IPS-20b (cell line): ENCODE data around the gene CPT1B.
A peak's percentile ranks its signal among the peaks of the same experiment; 100 is the strongest.

ENCODE experiments used
- H3K27ac ChIP-seq: one replicate; pipeline ENCODE4 v1.5.1; 2013; ENCODE audit warnings: low read length
- H3K27me3 ChIP-seq: 2 replicates; pipeline ENCODE4 v1.6.1; 2013; ENCODE audit warnings: mild to moderate bottlenecking, low read length, inconsistent platforms; ENCODE audit not compliant: insufficient read depth
- H3K36me3 ChIP-seq: 2 replicates; pipeline ENCODE4 v1.6.1; 2013; ENCODE audit warnings: low read depth, mild to moderate bottlenecking, inconsistent platforms, low read length, moderate library complexity; ENCODE audit not compliant: insufficient read depth
- H3K4me1 ChIP-seq: 2 replicates; pipeline ENCODE4 v1.6.1; 2013; ENCODE audit warnings: mild to moderate bottlenecking, control low read depth, inconsistent platforms, low read length, moderate library complexity; ENCODE audit not compliant: insufficient read depth
- H3K4me3 ChIP-seq: 2 replicates; pipeline ENCODE4 v1.5.1; 2013; ENCODE audit warnings: mild to moderate bottlenecking, low read length, inconsistent platforms
- H3K9ac ChIP-seq: 2 replicates; pipeline ENCODE4 v1.6.1; 2013; ENCODE audit warnings: low read depth, mild to moderate bottlenecking, inconsistent platforms, low read length, moderate library complexity
- H3K9me3 ChIP-seq: 2 replicates; pipeline ENCODE4 v1.6.1; 2013; ENCODE audit warnings: mild to moderate bottlenecking, low read depth, low read length, inconsistent platforms; ENCODE audit not compliant: insufficient read depth

Gene CPT1B

GRCh38 chr22:50600538-50600937, 22.3 kb upstream of the CPT1B start, which contains the start of gene MAPK8IP2:
TSS of gene MAPK8IP2 (plus strand) at chr22:50600793. CDS start at chr22:50600819, 26 bp downstream.
- H3K9ac ChIP-seq = no peak within 1 kb of the TSS
- no peaks in the 10 kb centered on the region for H3K4me1 ChIP-seq
- peaks cover 87% of the 10 kb centered on the region for H3K27me3 ChIP-seq
- H3K36me3 ChIP-seq = no peaks in the 10 kb centered on the region
- H3K4me3 ChIP-seq = peak within 1 kb of the TSS; percentile 58; the same call in 1 of the 2 replicates
- no peaks in the 10 kb centered on the region for H3K9me3 ChIP-seq
- no peak within 1 kb of the TSS for H3K27ac ChIP-seq

GRCh38 chr22:50599816-50600455, 21.7 kb upstream of the CPT1B start:
- no peaks in the 10 kb centered on the region for H3K4me1 ChIP-seq
- no peak overlapping the region for H3K27ac ChIP-seq
- no peaks in the 10 kb centered on the region for H3K9me3 ChIP-seq
- no peaks in the 10 kb centered on the region for H3K36me3 ChIP-seq
- H3K27me3 ChIP-seq = peaks cover 80% of the 10 kb centered on the region
- no peak overlapping the region; the same call in 1 of the 2 replicates for H3K4me3 ChIP-seq
- no peak overlapping the region for H3K9ac ChIP-seq

- Histone ChIP-seq H3K9ac (no peak overlapping the region), H3K9me3 (no peaks in the 10 kb centered on the region), H3K27me3 (peaks cover 52% of the 10 kb centered on the region)
These were observed 18.9 kb upstream of the CPT1B start for GRCh38 chr22:50597097-50597496.

GRCh38 chr22:50595189-50595588, 17.0 kb upstream of the CPT1B start:
- H3K27ac ChIP-seq = no peak overlapping the region
- H3K9ac ChIP-seq = no peak overlapping the region
- no peaks in the 10 kb centered on the region for H3K9me3 ChIP-seq
- H3K4me3 ChIP-seq = no peak overlapping the region
- H3K27me3 ChIP-seq = peaks cover 39% of the 10 kb centered on the region
- H3K4me1 ChIP-seq = no peaks in the 10 kb centered on the region
- no peaks in the 10 kb centered on the region for H3K36me3 ChIP-seq

More at GRCh38 chr22:50597097-50597496, 18.9 kb upstream of the CPT1B start:
- Histone ChIP-seq H3K4me1 (no peaks in the 10 kb centered on the region), H3K4me3 (no peak overlapping the region), H3K27ac (no peak overlapping the region), H3K36me3 (no peaks in the 10 kb centered on the region)

- Histone ChIP-seq H3K4me3 (no peak overlapping the region), H3K36me3 (no peaks in the 10 kb centered on the region), H3K9me3 (no peaks in the 10 kb centered on the region), H3K4me1 (peaks cover 12% of the 10 kb centered on the region), H3K9ac (no peak overlapping the region), H3K27ac (no peak overlapping the region), H3K27me3 (peaks cover 5% of the 10 kb centered on the region)
These were observed 9.2 kb upstream of the CPT1B start for GRCh38 chr22:50587407-50587806.

- Histone ChIP-seq H3K27ac (no peak overlapping the region), H3K36me3 (no peaks in the 10 kb centered on the region), H3K9ac (no peak overlapping the region), H3K4me1 (peaks cover 12% of the 10 kb centered on the region), H3K9me3 (no peaks in the 10 kb centered on the region), H3K4me3 (no peak overlapping the region), H3K27me3 (peaks cover 5% of the 10 kb centered on the region)
These were observed 8.2 kb upstream of the CPT1B start for GRCh38 chr22:50586416-50586815.

- peaks cover 5% of the 10 kb centered on the region for H3K27me3 ChIP-seq
- H3K9ac ChIP-seq = no peak overlapping the region
- peaks cover 12% of the 10 kb centered on the region for H3K4me1 ChIP-seq
- peaks cover 5% of the 10 kb centered on the region for H3K36me3 ChIP-seq
- H3K9me3 ChIP-seq = no peaks in the 10 kb centered on the region
- H3K27ac ChIP-seq = no peak overlapping the region
- H3K4me3 ChIP-seq = no peak overlapping the region
These were observed 7.6 kb upstream of the CPT1B start for GRCh38 chr22:50585781-50586180.

GRCh38 chr22:50585238-50585637, 7.0 kb upstream of the CPT1B start:
- peaks cover 11% of the 10 kb centered on the region for H3K36me3 ChIP-seq

GRCh38 chr22:50584106-50585096, 6.2 kb upstream of the CPT1B start:
- peaks cover 19% of the 10 kb centered on the region for H3K36me3 ChIP-seq
- peak overlapping the region; percentile 98; the same call in 1 of the 2 replicates for H3K4me3 ChIP-seq
- peaks cover 5% of the 10 kb centered on the region for H3K27me3 ChIP-seq
- peak overlapping the region; percentile 88; the same call in 1 of the 2 replicates for H3K9ac ChIP-seq
- H3K27ac ChIP-seq = no peak overlapping the region
- peaks cover 12% of the 10 kb centered on the region for H3K4me1 ChIP-seq
- H3K9me3 ChIP-seq = no peaks in the 10 kb centered on the region

More at GRCh38 chr22:50585238-50585637, 7.0 kb upstream of the CPT1B start:
- Histone ChIP-seq H3K9me3 (no peaks in the 10 kb centered on the region), H3K9ac (no peak overlapping the region), H3K4me3 (no peak overlapping the region), H3K27me3 (peaks cover 5% of the 10 kb centered on the region), H3K27ac (no peak overlapping the region), H3K4me1 (peaks cover 12% of the 10 kb centered on the region)

- Histone ChIP-seq H3K27me3 (peaks cover 5% of the 10 kb centered on the region), H3K4me3 (peak overlapping the region; percentile 98), H3K27ac (no peak overlapping the region), H3K9ac (peak overlapping the region; percentile 88; the same call in 1 of the 2 replicates), H3K9me3 (no peaks in the 10 kb centered on the region), H3K4me1 (peaks cover 12% of the 10 kb centered on the region), H3K36me3 (peaks cover 28% of the 10 kb centered on the region)
These were observed 5.2 kb upstream of the CPT1B start for GRCh38 chr22:50583294-50583861.

- Histone ChIP-seq H3K27ac (peak within 1 kb of the TSS; percentile 88), H3K4me3 (peak within 1 kb of the TSS; percentile 98), H3K9ac (peak within 1 kb of the TSS; percentile 93), H3K36me3 (peaks cover 29% of the 10 kb centered on the region), H3K27me3 (peaks cover 5% of the 10 kb centered on the region), H3K4me1 (peaks cover 12% of the 10 kb centered on the region), H3K9me3 (no peaks in the 10 kb centered on the region)
These were observed 4.5 kb upstream of the CPT1B start, which contains the start of gene CHKB for GRCh38 chr22:50582493-50583293. TSS of gene CHKB (minus strand) at chr22:50582849. CDS start at chr22:50582781, 68 bp downstream.
